Stimulated activated CD4-positive, alpha-beta T cell treated with anti-CD3 and anti-CD28 coated beads, Interleukin-12 subunit alpha, Interleukin-12 subunit beta, amount 100 ng/mL, for 24 hours (primary cell): ENCODE results near the gene TEX11.
"Not testable (repeated sequence)": the region's sequence is repeated elsewhere in the genome, so short reads cannot be mapped to it uniquely, and the experiment has no call there.

Experiments
- DNase-seq, 2 experiments: peaks; one replicate each; pipeline ENCODE4 v3.0.0-alpha.2; 2020; ENCODE audit warnings: low read depth in 2 of 2

Gene TEX11

GRCh38 chrX:70587158-70587557 lies 321.4 kb downstream of the TEX11 start:
- not testable (repeated sequence) for DNase-seq

GRCh38 chrX:70577442-70577841 lies 331.1 kb downstream of the TEX11 start:
- no peak for DNase-seq

GRCh38 chrX:70569922-70570576 lies 338.5 kb downstream of the TEX11 start:
- DNase-seq = not testable (repeated sequence)

GRCh38 chrX:70554948-70555347 lies 353.6 kb downstream of the TEX11 start:
- DNase-seq = no peak

GRCh38 chrX:70554523-70554922 lies 354.0 kb downstream of the TEX11 start:
- no peak for DNase-seq

- DNase-seq = no peak
Observed at GRCh38 chrX:70554081-70554480, 354.4 kb downstream of the TEX11 start.

GRCh38 chrX:70553516-70553915 lies 355.0 kb downstream of the TEX11 start:
- DNase-seq = no peak

- DNase-seq = no peak
Observed at GRCh38 chrX:70552130-70552704, 356.3 kb downstream of the TEX11 start.

GRCh38 chrX:70549429-70549828 lies 359.1 kb downstream of the TEX11 start:
- DNase-seq = no peak

GRCh38 chrX:70535198-70535597 lies 373.3 kb downstream of the TEX11 start:
- DNase-seq = no peak

- no peak for DNase-seq
Observed at GRCh38 chrX:70527610-70528345, 380.7 kb downstream of the TEX11 start.

GRCh38 chrX:70527053-70527452 lies 381.5 kb downstream of the TEX11 start:
- DNase-seq = no peak

- DNase-seq = no peak
Observed at GRCh38 chrX:70525733-70526132, 382.8 kb downstream of the TEX11 start.

GRCh38 chrX:70515692-70516091 lies 392.8 kb downstream of the TEX11 start:
- DNase-seq = not testable (repeated sequence)

GRCh38 chrX:70515270-70515669 lies 393.2 kb downstream of the TEX11 start:
- DNase-seq = not testable (repeated sequence)

- DNase-seq = no peak
Observed at GRCh38 chrX:70509078-70509477, 399.4 kb downstream of the TEX11 start.

GRCh38 chrX:70508296-70508911 lies 400.1 kb downstream of the TEX11 start:
- no peak for DNase-seq

- DNase-seq = no peak
Observed at GRCh38 chrX:70505451-70505841, 403.1 kb downstream of the TEX11 start.

- peak in 1 of 2 experiments; percentile 1 for DNase-seq
Observed at GRCh38 chrX:70504772-70505450, 403.6 kb downstream of the TEX11 start.

- no peak for DNase-seq
Observed at GRCh38 chrX:70500826-70501225, 407.7 kb downstream of the TEX11 start.

- no peak for DNase-seq
Observed at GRCh38 chrX:70498129-70498528, 410.4 kb downstream of the TEX11 start.

GRCh38 chrX:70497026-70497425 lies 411.5 kb downstream of the TEX11 start:
- DNase-seq = no peak
